HepG2 (cell line): ENCODE results near the gene TBC1D22A. TPM values are rescaled to one million over a fixed set of nuclear protein-coding genes. Genes with fewer than 3 reads are reported as not detected.

Experiments
- GZF1 ChIP-seq: sonication (generic); formaldehyde crosslinking; IDR thresholded peaks from 2 replicates; pipeline ENCODE4 v1.5.1; 2020; ENCODE audit warnings: mild to moderate bottlenecking, missing genetic modification reagents
- HIVEP1 ChIP-seq: sonication (generic); formaldehyde crosslinking; IDR thresholded peaks from 2 replicates; pipeline ENCODE4 v1.4.0; 2020; ENCODE audit warnings: mild to moderate bottlenecking, missing genetic modification reagents
- NKX3-1 ChIP-seq: sonication (generic); formaldehyde crosslinking; IDR thresholded peaks from 2 replicates; pipeline ENCODE4 v1.5.0; 2020; ENCODE audit warnings: missing genetic modification reagents
- SIN3B ChIP-seq: fragments of 150-350 bp; IDR thresholded peaks from 2 replicates; pipeline ENCODE4 v1.6.1; 2014; ENCODE audit warnings: low read length
- ZBTB44 ChIP-seq: sonication (generic); formaldehyde crosslinking; IDR thresholded peaks from 2 replicates; pipeline ENCODE4 v1.4.0; 2020; ENCODE audit warnings: missing genetic modification reagents
- ZNF280D ChIP-seq: sonication (generic); formaldehyde crosslinking; IDR thresholded peaks from 2 replicates; pipeline ENCODE4 v1.5.1; 2020; ENCODE audit warnings: mild to moderate bottlenecking, missing genetic modification reagents
- ZNF549 ChIP-seq: sonication (generic); formaldehyde crosslinking; IDR thresholded peaks from 2 replicates; pipeline ENCODE4 v1.5.0; 2020; ENCODE audit warnings: missing genetic modification reagents
- polyA plus RNA-seq, 8 experiments: library from polyadenylated mRNA; depleted of rRNA in 3 of 8; stranded (reverse) in 7 of 8; unstranded in 1 of 8; fragments of >200 nt; fragmentation: Illumina TruSeq in 4 of 8; extraction: Trizol in 4 of 8; gene quantifications; 2 replicates each; pipeline versions ENCODE4 v1.2.1 to v1.2.3, GENCODE V29; 2011 to 2016; ENCODE audit warnings: low read depth in 4 of 8, missing spikeins in 1 of 8, mixed read lengths in 1 of 8; ENCODE audit not compliant: insufficient read depth in 1 of 8
- total RNA-seq, 5 experiments: library from RNA; depleted of rRNA; stranded (reverse); fragments of >200 nt; fragmentation: Illumina TruSeq; extraction: Trizol; gene quantifications; 2 replicates each; pipeline ENCODE4 v1.2.3, GENCODE V29; 2016; ENCODE audit warnings: low read depth in 1 of 5
- TF ChIP-seq, protein P1 (sequence below), 2 experiments: IDR thresholded peaks; 2 replicates each; pipeline ENCODE4 v1.6.1; 2011 to 2012; ENCODE audit warnings: low read length in 2 of 2, borderline replicate concordance in 1 of 2, low read depth in 1 of 2, mild to moderate bottlenecking in 1 of 2, moderate library complexity in 1 of 2
- TF ChIP-seq, protein P2 (sequence below), 2 experiments: fragments of 450-650 bp in 1 of 2; sonication (generic) in 1 of 2; formaldehyde crosslinking in 1 of 2; IDR thresholded peaks; 2 replicates each; pipeline versions ENCODE4 v1.6.1 to v1.8.0; 2016 to 2022; ENCODE audit warnings: antibody characterized with exemption in 1 of 2, mild to moderate bottlenecking in 1 of 2, missing genetic modification reagents in 1 of 2

Gene TBC1D22A
- total and polyA plus RNA-seq, 2 of the 13 experiments (the other 11 are each of a cell fraction or from before 2014, with no cell fraction given), result 17.3 to 18.0 TPM

DNA sequence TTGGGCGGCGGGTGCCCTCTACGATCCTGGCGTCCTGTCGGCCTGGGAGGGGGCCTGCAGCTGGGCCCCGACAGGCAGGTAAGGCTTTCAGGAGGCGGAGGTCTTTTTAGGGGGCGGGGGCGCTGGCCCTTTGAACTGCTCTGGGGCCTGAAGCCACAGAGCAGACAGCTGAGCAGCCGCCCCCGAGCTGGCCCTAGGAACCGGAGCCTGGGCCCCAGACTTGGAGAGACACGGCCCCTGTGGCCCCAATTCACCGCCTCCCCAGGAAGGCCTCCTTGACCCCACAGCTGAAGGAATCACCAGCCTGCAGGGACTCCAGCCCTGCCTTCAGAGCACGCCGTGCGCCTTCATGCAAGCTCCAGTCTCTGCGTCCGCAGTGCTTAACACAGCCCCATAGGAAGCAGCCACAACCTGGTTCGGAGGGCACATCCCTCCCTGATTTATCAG is 23.8 kb upstream of the TBC1D22A start (continued):
- TF ChIP-seq, protein P1, sequence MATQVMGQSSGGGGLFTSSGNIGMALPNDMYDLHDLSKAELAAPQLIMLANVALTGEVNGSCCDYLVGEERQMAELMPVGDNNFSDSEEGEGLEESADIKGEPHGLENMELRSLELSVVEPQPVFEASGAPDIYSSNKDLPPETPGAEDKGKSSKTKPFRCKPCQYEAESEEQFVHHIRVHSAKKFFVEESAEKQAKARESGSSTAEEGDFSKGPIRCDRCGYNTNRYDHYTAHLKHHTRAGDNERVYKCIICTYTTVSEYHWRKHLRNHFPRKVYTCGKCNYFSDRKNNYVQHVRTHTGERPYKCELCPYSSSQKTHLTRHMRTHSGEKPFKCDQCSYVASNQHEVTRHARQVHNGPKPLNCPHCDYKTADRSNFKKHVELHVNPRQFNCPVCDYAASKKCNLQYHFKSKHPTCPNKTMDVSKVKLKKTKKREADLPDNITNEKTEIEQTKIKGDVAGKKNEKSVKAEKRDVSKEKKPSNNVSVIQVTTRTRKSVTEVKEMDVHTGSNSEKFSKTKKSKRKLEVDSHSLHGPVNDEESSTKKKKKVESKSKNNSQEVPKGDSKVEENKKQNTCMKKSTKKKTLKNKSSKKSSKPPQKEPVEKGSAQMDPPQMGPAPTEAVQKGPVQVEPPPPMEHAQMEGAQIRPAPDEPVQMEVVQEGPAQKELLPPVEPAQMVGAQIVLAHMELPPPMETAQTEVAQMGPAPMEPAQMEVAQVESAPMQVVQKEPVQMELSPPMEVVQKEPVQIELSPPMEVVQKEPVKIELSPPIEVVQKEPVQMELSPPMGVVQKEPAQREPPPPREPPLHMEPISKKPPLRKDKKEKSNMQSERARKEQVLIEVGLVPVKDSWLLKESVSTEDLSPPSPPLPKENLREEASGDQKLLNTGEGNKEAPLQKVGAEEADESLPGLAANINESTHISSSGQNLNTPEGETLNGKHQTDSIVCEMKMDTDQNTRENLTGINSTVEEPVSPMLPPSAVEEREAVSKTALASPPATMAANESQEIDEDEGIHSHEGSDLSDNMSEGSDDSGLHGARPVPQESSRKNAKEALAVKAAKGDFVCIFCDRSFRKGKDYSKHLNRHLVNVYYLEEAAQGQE (IDR thresholded peaks at IDR 0.05; ENCODE audit: borderline replicate concordance in 1 of 2, low read depth in 1 of 2, low read length in 2 of 2), result no peak
- TF ChIP-seq ZBTB44 (CRISPR knock-in tag) (no peak), ZNF280D (CRISPR knock-in tag) (no peak), HIVEP1 (CRISPR knock-in tag) (no peak), ZNF549 (CRISPR knock-in tag) (no peak), SIN3B (no peak), GZF1 (CRISPR knock-in tag) (no peak), NKX3-1 (CRISPR knock-in tag) (no peak)
- TF ChIP-seq, protein P2, sequence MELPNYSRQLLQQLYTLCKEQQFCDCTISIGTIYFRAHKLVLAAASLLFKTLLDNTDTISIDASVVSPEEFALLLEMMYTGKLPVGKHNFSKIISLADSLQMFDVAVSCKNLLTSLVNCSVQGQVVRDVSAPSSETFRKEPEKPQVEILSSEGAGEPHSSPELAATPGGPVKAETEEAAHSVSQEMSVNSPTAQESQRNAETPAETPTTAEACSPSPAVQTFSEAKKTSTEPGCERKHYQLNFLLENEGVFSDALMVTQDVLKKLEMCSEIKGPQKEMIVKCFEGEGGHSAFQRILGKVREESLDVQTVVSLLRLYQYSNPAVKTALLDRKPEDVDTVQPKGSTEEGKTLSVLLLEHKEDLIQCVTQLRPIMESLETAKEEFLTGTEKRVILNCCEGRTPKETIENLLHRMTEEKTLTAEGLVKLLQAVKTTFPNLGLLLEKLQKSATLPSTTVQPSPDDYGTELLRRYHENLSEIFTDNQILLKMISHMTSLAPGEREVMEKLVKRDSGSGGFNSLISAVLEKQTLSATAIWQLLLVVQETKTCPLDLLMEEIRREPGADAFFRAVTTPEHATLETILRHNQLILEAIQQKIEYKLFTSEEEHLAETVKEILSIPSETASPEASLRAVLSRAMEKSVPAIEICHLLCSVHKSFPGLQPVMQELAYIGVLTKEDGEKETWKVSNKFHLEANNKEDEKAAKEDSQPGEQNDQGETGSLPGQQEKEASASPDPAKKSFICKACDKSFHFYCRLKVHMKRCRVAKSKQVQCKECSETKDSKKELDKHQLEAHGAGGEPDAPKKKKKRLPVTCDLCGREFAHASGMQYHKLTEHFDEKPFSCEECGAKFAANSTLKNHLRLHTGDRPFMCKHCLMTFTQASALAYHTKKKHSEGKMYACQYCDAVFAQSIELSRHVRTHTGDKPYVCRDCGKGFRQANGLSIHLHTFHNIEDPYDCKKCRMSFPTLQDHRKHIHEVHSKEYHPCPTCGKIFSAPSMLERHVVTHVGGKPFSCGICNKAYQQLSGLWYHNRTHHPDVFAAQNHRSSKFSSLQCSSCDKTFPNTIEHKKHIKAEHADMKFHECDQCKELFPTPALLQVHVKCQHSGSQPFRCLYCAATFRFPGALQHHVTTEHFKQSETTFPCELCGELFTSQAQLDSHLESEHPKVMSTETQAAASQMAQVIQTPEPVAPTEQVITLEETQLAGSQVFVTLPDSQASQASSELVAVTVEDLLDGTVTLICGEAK (IDR thresholded peaks at IDR 0.05), result no peak
- TF ChIP-seq, protein P2 (CRISPR knock-in tag; IDR thresholded peaks at IDR 0.05), result no peak
